SK-N-SH (cell line): ENCODE measurements around the gene DPF3.

Experiments
- EZH2phosphoT487 ChIP-seq: fragments of 200-600 bp; sonication (generic); IDR thresholded peaks from 2 replicates; pipeline ENCODE4 v1.6.1; 2017; ENCODE audit warnings: low read depth, mixed run types, mild to moderate bottlenecking, antibody characterized with exemption, moderate library complexity, borderline replicate concordance
- NFIC ChIP-seq: IDR thresholded peaks from 2 replicates; pipeline ENCODE4 v1.4.0; 2012; ENCODE audit warnings: borderline replicate concordance
- POLR2AphosphoS5 ChIP-seq: IDR thresholded peaks from 2 replicates; pipeline ENCODE4 v1.6.1; 2012; ENCODE audit warnings: low read depth, low read length
- TAF1 ChIP-seq: IDR thresholded peaks from 2 replicates; pipeline ENCODE4 v1.6.1; 2012; ENCODE audit warnings: low read depth, mild to moderate bottlenecking, low read length, moderate library complexity, borderline replicate concordance
- TF ChIP-seq, protein P1 (sequence below): fragments of 200-600 bp; sonication (generic); IDR thresholded peaks from 2 replicates; pipeline ENCODE4 v1.6.1; 2017; ENCODE audit warnings: antibody characterized with exemption, mild to moderate bottlenecking, moderate library complexity
- TF ChIP-seq, protein P2 (sequence below): IDR thresholded peaks from 2 replicates; pipeline ENCODE4 v1.6.1; 2012; ENCODE audit warnings: mild to moderate bottlenecking, low read depth, low read length, moderate library complexity

DNA sequence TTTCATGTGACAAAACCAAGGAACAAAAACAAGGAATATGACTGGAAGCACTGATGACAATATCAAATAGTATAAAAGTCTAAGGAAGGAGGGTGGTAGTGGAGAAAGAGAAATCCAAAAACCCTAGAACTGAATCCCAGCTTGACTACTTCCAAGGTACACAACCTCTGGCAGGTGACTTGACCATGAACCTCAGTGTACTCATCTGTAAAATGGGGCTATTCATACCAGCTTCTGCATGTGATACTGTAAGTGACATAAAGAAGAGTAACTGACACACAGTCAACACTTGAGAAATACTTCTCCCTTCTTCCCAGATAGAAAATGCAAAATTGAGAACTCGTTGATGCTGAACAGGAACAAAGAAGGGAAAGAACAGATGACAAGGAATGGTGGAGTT, 10.3 kb upstream of the DPF3 start:
- TF ChIP-seq, protein P1, sequence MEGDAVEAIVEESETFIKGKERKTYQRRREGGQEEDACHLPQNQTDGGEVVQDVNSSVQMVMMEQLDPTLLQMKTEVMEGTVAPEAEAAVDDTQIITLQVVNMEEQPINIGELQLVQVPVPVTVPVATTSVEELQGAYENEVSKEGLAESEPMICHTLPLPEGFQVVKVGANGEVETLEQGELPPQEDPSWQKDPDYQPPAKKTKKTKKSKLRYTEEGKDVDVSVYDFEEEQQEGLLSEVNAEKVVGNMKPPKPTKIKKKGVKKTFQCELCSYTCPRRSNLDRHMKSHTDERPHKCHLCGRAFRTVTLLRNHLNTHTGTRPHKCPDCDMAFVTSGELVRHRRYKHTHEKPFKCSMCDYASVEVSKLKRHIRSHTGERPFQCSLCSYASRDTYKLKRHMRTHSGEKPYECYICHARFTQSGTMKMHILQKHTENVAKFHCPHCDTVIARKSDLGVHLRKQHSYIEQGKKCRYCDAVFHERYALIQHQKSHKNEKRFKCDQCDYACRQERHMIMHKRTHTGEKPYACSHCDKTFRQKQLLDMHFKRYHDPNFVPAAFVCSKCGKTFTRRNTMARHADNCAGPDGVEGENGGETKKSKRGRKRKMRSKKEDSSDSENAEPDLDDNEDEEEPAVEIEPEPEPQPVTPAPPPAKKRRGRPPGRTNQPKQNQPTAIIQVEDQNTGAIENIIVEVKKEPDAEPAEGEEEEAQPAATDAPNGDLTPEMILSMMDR, result no peak
- TF ChIP-seq POLR2AphosphoS5 (no peak), TAF1 (no peak), EZH2phosphoT487 (no peak), NFIC (no peak)
- TF ChIP-seq, protein P2, sequence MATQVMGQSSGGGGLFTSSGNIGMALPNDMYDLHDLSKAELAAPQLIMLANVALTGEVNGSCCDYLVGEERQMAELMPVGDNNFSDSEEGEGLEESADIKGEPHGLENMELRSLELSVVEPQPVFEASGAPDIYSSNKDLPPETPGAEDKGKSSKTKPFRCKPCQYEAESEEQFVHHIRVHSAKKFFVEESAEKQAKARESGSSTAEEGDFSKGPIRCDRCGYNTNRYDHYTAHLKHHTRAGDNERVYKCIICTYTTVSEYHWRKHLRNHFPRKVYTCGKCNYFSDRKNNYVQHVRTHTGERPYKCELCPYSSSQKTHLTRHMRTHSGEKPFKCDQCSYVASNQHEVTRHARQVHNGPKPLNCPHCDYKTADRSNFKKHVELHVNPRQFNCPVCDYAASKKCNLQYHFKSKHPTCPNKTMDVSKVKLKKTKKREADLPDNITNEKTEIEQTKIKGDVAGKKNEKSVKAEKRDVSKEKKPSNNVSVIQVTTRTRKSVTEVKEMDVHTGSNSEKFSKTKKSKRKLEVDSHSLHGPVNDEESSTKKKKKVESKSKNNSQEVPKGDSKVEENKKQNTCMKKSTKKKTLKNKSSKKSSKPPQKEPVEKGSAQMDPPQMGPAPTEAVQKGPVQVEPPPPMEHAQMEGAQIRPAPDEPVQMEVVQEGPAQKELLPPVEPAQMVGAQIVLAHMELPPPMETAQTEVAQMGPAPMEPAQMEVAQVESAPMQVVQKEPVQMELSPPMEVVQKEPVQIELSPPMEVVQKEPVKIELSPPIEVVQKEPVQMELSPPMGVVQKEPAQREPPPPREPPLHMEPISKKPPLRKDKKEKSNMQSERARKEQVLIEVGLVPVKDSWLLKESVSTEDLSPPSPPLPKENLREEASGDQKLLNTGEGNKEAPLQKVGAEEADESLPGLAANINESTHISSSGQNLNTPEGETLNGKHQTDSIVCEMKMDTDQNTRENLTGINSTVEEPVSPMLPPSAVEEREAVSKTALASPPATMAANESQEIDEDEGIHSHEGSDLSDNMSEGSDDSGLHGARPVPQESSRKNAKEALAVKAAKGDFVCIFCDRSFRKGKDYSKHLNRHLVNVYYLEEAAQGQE, result no peak
